Neutrophil (primary cell): ENCODE measurements around the gene ARID5B.

ENCODE experiments used
- H3K27ac ChIP-seq: fragments of 200-600 bp; sonication (generic); 2 replicates; pipeline ENCODE4 v1.5.1; 2016; ENCODE audit warnings: mild to moderate bottlenecking, moderate library complexity
- H3K27me3 ChIP-seq: fragments of 200-600 bp; sonication (generic); 2 replicates; pipeline ENCODE4 v1.6.0; 2016; ENCODE audit warnings: mild to moderate bottlenecking
- H3K36me3 ChIP-seq: fragments of 200-600 bp; sonication (generic); 2 replicates; pipeline ENCODE4 v1.5.1; 2017
- H3K4me1 ChIP-seq, 2 experiments: fragments of 200-600 bp in 1 of 2; sonication (generic) in 1 of 2; 1 replicate in 1 of 2; 2 replicates in 1 of 2; pipeline versions ENCODE4 v1.5.1 to v1.6.1; 2013 to 2016; ENCODE audit warnings: low read depth in 1 of 2, low read length in 1 of 2, mild to moderate bottlenecking in 1 of 2, moderate library complexity in 1 of 2; ENCODE audit not compliant: control insufficient read depth in 1 of 2, insufficient read depth in 1 of 2
- H3K4me3 ChIP-seq, 2 experiments: fragments of 200-600 bp in 1 of 2; sonication (generic) in 1 of 2; 1 replicate in 1 of 2; 2 replicates in 1 of 2; pipeline ENCODE4 v1.5.1; 2013 to 2016; ENCODE audit warnings: low read depth in 1 of 2, low read length in 1 of 2, mild to moderate bottlenecking in 1 of 2, moderate library complexity in 1 of 2
- H3K9me3 ChIP-seq: fragments of 200-600 bp; sonication (generic); 2 replicates; pipeline ENCODE4 v1.5.1; 2016
- CTCF ChIP-seq: fragments of 200-600 bp; sonication (generic); IDR thresholded peaks from 2 replicates; pipeline ENCODE4 v1.5.1; 2016; ENCODE audit warnings: antibody characterized with exemption

Gene ARID5B

DNA sequence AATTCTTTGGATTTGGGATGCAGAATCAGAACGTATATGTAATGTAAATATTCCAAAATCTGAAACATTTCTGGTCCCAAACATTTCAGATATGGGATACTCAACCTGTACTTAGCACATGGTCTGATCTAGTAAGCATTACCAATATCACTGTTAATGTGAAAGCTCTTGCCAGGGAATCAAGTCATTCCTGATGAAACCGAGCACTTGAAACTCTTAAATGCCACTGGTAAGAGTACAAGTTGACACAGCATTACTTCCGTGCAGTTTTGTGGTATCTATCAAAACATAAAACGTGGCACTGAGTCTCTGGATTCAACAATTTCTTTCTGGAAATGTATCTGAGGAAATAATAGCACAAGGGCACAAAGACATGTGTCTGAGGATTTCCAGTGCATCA, 211.5 kb downstream of the ARID5B start:
- Histone ChIP-seq H3K4me3 (no peak overlapping the region), H3K27me3 (no peaks in the 10 kb centered on the region), H3K27ac (no peak overlapping the region), H3K9me3 (no peaks in the 10 kb centered on the region), H3K4me1 (peaks cover 0 to 4% of the 10 kb centered on the region in 2 experiments), H3K36me3 (no peaks in the 10 kb centered on the region)
- no peak for TF ChIP-seq CTCF

DNA sequence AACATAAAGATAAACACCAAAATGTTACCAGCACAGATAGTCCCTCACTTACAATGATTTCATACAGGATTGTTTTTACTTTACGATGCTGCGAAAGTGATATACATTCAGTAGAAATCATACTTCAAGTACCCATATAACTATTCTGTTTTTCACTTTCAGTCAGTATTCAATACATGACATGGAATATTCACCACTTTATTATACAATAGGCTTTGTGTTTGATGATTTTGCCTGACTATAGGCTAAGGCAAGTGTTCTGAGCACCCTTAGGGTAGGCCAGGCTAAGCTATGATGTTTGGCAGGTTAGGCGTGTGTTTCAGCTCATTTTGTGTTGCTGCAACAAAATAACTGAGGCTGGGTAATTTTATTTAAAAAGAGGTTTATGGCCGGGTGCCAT, 212.2 kb downstream of the ARID5B start:
- no peaks in the 10 kb centered on the region for H3K27me3 ChIP-seq
- H3K27ac ChIP-seq: no peak overlapping the region
- no peak for TF ChIP-seq CTCF
- H3K4me3 ChIP-seq: no peak overlapping the region
- peaks cover 0 to 4% of the 10 kb centered on the region in 2 experiments for H3K4me1 ChIP-seq
- H3K36me3 ChIP-seq: no peaks in the 10 kb centered on the region
- H3K9me3 ChIP-seq: no peaks in the 10 kb centered on the region

GRCh38 chr10:62115321-62115720, 213.8 kb downstream of the ARID5B start:
- no peaks in the 10 kb centered on the region for H3K36me3 ChIP-seq
- H3K27ac ChIP-seq: no peak overlapping the region
- no peak for TF ChIP-seq CTCF
- H3K4me1 ChIP-seq: no peaks in the 10 kb centered on the region
- H3K4me3 ChIP-seq: no peak overlapping the region
- no peaks in the 10 kb centered on the region for H3K9me3 ChIP-seq
- no peaks in the 10 kb centered on the region for H3K27me3 ChIP-seq

DNA sequence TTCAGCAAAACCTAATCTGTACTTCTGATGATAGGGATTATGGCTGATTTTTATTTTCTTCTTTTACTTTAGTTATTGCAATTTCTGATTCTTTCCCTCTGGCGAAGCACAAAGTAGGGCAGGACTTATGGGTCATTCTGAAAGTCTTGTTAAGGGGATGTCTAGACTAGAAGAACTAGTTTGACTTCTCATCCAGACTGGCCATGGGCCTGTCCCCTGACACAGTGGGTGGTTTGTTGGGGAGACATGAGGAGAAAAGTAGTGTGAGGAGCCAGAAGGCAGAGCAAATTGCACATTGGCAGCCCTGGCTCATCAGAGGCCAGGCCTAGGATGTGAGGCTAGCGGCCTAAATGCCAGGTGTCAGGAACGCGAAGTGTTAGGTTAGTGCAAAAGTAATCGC, 214.3 kb downstream of the ARID5B start:
- Histone ChIP-seq H3K4me3 (no peak overlapping the region), H3K27me3 (no peaks in the 10 kb centered on the region), H3K27ac (no peak overlapping the region), H3K9me3 (no peaks in the 10 kb centered on the region), H3K36me3 (no peaks in the 10 kb centered on the region), H3K4me1 (no peaks in the 10 kb centered on the region)
- no peak for TF ChIP-seq CTCF

DNA sequence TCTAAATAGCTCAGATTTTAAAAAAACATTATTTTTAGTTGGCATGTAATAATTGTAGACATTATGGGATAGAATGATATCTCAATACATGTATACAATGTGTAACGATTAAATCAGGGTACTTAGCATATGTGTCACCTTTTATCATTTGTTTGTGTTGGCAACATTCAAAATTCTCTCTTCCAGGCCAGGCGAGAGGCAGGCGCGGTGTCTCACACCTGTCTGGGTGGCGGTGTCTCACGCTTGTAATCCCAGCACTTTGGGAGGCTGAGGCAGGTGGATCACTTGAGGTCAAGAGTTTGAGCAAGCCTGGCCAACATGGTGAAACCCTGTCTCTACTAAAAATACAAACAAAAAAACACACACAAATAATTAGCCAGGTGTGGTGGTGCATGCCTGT, 215.4 kb downstream of the ARID5B start:
- no peak for TF ChIP-seq CTCF
- no peak overlapping the region for H3K27ac ChIP-seq

GRCh38 chr10:62121187-62121530, 219.7 kb downstream of the ARID5B start:
- TF ChIP-seq CTCF: no peak
- Histone ChIP-seq H3K27me3 (no peaks in the 10 kb centered on the region), H3K4me1 (no peaks in the 10 kb centered on the region), H3K4me3 (no peak overlapping the region), H3K9me3 (no peaks in the 10 kb centered on the region), H3K27ac (no peak overlapping the region), H3K36me3 (no peaks in the 10 kb centered on the region)

More for the DNA sequence above, 215.4 kb downstream of the ARID5B start:
- Histone ChIP-seq H3K36me3 (no peaks in the 10 kb centered on the region), H3K9me3 (no peaks in the 10 kb centered on the region), H3K4me1 (no peaks in the 10 kb centered on the region), H3K4me3 (no peak overlapping the region), H3K27me3 (no peaks in the 10 kb centered on the region)
